Dermis microvascular lymphatic vessel endothelial cell (primary cell): ENCODE results near the gene PGPEP1. TPM values are rescaled to one million over a fixed set of nuclear protein-coding genes. Genes with fewer than 3 reads are reported as not detected.
"Not testable (repeated sequence)": the region's sequence is repeated elsewhere in the genome, so short reads cannot be mapped to it uniquely, and the experiment has no call there.

Experiments used
- DNase-seq, 2 donors: peaks; one replicate each; pipeline versions ENCODE4 v3.0.0 to v3.0.0-alpha.2; 2010; ENCODE audit warnings: low read depth in 2 of 2
- total RNA-seq: library from RNA; depleted of rRNA; stranded (reverse); fragments of >200 nt; gene quantifications from 2 replicates; pipeline ENCODE4 v1.2.1, GENCODE V29; 2014

The PGPEP1 gene
- total RNA-seq, 1 donor from 2014 or later = 19.4 TPM

DNA sequence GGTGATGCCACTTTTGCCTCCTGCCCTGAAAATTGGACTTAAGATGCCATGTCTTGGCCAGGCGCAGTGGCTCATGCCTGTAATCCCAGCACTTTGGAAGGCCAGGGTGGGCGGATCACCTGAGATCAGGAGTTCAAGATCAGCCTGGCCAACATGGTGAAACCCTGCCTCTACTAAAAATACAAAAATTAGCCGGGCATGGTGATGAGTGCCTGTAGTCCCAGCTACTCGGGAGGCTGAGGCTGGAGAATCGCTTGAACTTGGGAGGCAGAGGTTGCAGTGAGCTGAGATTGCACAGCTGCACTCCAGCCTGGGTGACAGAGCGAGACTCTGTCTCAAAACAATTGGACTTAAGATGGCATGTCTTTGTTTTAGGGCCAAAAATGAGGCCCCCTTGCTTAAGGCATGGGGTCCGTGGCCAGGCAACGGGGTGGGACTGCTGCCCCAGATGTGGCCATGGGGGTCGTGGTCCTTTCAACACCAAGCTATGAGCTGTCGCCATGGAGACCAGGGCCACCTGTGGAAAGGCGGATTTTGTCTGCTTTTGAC is 24.0 kb downstream of the PGPEP1 start:
- peak in 1 of 2 donors; percentile 31 for DNase-seq

DNA sequence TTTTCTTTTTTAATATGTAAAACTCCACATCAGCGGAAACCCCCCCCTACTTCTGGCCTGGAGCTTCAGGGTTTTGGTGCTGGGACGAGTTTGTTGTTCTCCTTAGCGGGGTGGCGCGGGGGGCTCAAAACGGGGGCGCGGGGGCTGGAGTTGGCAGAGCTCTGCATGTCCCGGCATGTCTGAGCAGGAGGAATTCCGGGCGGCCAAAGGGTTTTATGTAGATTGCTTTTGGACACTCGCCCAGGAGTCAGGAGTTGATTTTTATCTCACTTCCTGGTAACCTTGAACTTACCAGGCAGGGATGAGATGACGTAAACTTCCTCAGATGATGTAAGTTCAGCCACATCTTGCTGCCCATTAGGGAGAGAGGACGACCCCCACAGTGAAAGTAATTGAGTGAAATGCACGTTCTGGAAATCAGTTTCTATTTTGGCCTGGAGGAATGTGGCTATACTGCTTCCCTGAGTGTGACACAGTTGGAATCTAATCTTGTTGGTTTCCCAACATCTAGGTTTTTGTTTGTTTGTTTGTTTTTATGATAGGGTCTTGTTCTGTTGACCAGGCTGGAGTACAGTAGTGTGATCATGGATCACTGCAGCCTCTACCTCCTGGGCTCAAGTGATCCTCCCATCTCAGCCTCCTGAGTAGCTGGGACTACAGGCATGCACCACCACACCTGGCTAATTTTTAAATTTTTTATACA is 24.6 kb downstream of the PGPEP1 start:
- DNase-seq = peak; percentile 98 to 100

DNA sequence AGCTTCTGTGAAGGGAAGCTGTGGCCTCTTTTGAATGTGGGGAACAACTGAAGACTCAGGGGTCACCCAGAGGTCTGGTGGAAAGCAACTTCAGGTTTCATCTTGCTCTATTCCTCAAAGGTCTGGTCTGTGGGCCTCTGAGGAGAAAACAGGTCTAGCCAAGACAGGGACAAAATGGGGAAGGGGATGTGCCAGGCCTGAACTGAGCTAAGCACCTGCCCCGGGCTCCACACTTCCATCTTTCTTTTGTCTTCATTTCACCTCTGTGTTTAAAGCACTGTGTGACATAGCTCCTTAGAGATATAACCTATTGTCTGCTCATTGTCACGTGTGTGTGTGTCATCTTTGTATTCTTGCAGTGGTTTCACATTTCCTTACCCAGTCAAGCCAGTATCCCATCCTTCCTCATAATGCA is 25.6 kb downstream of the PGPEP1 start:
- DNase-seq = peak in 1 of 2 donors; percentile 75

DNA sequence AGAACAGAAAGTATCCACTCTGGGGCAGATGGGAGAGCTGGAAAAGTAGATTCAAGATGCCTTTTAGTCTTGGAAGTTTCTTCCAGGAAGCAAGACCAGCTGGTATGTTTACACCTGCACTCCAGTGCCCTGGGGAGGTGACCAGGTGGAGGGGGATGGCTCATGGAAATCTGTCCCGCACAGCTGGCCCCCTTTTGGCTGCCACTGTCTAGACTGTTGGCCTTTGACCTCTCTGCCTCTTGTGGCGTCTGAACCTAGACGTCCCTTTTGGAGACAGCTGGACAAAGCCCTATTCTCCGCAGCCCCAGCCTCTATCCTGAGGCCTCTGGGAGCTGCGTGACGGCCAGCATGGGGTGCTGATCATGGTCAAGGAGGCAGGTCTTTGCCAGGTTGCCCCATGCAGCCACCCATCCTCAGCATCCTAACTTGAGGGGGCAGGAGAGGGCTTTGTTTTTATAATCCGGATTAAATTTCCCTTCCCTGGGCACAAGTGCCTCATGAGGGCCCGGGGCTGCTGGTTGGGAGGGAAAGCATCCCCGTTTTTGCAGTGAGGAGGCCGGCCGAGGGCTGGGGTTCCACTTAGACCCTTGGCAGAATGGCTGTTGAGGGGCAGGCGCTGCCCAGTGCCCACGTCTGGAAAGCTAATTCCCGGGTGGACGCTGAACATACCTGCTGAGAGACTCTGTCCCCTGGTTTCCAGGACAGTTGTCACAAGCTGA is 28.3 kb downstream of the PGPEP1 start:
- no peak for DNase-seq

DNA sequence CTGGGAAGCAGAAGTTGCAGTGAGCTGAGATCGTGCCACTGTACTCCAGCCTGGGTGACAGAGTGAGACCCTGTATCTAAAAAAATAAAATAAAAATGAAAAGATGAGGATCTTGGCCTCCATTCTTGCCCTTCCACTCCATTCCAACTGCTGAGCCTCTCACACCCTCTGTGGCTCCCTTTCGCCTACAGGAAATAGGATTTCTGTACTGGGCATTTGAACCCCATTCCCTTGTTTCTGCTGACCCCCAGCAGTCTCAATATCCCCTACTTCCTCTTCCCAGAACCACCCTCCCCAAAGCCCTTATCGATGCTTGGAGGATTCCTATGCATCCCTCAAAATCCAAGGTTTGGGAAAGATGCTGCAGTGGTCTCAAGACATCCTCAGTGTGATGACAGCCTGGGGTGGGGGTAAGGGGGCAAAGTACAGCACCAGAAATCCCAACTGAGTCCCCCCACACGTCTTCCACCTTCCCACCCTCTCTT is 33.1 kb downstream of the PGPEP1 start:
- DNase-seq = no peak

DNA sequence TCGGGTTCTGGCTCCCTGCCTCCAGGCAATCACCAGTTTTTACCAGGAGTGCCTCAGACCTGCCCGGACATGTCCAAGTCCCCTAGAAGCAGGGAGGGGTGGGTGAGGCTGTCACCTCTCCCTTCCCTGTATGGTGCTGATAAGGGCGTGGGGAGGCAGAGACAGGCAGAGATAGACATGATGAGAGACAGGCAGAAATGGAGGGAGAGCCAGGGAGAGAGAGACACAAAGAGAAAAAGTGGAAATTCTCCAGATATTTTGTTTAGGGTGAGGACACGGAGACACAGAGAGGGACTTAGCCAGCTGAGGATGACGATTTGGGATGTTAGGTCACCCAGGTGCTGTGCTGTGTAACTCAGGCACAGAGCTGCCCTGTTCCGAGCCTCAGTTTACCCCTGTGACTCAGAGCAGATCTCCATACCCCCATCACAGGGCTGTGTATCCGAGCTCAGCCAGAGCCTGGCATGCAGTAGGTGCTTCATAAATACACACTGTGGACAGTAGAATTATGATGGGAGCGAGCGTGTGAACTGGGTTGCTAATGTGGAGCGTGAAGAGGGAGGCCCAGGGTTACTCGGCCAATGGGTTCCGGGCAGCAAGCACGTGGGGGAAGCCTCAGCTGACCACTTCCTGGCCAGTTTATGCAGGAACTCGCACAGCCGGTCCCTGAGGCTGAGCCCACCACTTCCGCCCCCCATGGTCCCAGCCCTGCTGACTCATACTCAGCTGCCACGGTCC is 33.7 kb downstream of the PGPEP1 start:
- DNase-seq = peak; percentile 97 to 99

DNA sequence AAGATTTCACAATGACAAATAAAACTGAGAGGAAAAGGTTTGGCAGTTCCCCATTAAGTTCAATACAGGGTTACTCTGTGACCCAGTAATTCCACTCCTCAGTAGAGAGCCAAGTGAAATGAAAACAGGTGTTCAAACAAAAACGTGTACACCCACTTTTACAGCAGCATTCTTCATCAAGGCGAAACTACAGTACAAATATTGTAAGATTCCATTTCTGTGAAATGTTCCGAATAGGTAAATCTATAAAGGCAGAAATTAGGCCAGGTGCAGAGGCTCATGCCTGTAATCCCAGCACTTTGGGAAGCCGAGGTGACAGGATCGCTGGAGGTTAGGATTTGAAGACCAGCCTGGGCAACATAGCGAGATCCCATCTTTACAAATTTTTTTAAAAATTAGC is 36.6 kb downstream of the PGPEP1 start:
- DNase-seq = peak in 1 of 2 donors; percentile 50

DNA sequence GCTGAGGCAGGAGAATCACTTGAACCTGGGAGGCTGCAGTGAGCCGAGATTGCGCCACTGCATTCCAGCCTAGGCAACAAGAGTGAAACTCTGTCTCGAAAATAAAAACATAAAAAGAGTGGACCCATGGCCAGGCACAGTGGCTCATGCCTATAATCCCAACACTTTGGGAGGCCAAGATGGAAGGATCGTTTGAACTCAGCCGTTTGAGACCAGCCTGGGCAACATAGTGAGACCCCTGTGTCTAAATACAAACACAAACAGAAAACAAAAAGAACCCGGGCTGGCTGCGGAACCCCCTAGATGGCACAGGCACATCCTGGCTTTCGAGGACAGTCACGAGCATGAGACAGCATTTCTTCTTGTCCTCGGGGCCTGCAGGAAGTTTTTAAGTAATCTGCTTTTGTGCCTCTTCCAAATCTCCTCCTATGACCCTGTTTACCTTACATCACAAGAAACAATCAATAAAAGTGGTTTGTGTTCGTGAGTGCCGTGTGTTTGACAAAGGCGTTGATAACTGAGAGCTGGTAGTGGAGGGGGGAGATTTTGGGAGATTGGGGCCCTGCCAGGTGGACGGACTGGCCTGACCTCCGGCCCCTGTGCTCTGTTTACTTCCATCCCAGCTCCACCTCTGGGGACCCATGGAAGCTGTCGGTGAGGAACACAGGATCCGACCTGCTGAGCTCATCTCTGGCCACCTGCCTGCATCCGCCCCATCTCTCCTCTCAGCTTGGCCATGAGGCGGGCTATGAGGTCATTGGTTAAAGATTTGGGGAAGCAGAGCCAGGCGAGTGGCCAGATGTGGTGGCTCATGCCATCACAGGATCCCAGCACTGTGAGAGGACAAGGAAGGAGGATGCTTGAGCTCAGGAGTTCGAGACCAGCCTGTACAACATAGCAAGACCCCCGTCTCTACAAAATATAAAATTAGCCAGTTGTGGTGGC is 39.7 kb downstream of the PGPEP1 start:
- peak; percentile 63 to 86 for DNase-seq

DNA sequence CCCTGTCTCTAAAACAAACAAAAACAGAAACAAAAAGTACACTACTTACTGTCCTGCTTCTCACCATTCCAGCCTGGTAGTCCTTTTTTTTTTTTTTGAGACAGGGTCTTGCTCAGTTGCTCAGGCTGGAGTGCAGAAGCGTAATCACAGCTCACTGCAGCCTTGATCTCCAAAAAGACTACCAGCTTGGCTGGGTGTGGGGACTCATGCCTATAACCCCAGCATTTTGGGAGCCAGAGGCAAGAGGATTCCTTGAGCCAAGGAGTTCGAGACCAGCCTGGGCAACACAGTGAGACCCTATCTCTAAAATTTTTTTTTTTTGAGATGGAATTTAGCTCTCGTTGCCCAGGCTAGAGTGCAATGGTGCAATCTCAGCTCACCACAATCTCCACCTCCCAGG is 40.4 kb downstream of the PGPEP1 start:
- DNase-seq = no peak

DNA sequence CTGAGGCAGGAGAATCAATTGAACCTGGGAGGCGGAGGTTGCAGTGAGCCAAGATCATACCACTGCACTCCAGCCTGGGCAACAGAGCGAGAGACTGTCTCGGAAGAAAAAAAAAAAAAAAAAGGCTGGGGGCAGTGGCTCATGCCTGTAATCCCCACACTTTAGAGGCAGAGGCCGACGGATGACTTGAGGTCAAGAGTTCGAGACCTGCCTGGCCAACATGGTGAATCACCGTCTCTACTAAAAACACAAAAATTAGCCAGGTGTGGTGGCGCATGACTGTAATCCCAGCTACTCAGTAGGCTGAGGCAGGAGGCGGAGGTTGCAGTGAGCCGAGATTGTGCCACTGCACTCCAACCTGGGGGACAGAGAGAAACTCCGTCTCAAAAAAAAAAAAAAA is 43.2 kb downstream of the PGPEP1 start:
- not testable (repeated sequence) for DNase-seq

DNA sequence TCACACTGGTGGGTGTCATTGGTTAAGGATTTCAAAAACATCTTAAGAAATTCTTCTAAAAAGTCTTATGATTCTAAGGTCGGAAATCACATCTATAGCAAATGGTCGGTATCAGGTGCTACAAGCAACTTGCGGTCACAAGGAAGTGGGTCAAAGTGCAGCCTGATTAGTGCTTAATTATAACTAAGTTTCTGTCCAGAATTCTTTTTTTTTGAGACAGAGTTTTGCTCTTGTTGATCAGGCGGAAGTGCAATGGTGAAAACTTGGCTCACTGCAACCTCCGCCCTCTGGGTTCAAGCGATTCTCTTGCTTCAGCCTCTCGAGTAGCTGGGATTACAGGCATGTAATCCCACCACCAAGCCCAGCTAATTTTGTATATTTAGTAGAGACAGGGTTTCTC is 44.4 kb downstream of the PGPEP1 start:
- no peak for DNase-seq

DNA sequence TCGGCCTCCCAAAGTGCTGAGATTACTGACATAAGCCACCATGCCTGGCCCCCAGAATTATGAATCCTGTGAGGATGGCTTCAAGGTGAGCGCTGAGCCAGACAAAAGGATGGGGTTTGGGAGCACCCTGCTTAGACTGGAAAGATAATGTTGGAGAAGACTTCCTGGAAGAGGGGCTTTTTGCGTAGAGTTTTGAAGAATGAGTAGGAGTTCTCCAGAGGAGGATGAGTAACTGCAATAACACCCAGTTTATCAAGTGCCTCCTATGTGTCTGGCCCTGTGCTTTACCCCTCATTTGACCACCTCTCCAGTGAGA is 44.9 kb downstream of the PGPEP1 start:
- DNase-seq = no peak

DNA sequence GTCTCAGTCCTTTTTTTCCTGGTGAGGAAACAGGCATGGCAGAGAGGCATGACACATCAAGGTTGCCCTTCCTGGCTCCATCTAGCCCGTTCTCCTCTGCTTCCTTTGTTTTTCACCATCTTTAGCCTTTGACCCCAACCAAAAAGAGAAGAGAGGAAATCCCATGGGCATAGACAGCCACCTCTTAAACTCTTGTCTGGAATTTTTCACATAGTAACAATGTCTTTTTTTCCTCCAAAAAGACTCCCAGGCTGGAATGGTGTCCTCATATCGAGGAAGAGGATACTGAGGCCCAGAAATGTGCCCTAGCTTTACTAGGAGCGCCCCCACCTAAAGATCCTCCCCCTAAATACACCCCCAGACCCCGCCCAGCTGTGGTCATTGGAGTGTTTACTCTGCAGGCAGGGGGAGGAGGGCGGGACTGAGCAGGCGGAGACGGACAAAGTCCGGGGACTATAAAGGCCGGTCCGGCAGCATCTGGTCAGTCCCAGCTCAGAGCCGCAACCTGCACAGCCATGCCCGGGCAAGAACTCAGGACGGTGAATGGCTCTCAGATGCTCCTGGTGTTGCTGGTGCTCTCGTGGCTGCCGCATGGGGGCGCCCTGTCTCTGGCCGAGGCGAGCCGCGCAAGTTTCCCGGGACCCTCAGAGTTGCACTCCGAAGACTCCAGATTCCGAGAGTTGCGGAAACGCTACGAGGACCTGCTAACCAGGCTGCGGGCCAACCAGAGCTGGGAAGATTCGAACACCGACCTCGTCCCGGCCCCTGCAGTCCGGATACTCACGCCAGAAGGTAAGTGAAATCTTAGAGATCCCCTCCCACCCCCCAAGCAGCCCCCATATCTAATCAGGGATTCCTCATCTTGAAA is 45.5 kb downstream of the PGPEP1 start, which contains the start of gene GDF15:
Gene GDF15, plus strand, starts transcription at position 484 of the 868 bp plus-strand sequence. Its CDS starts 32 bp downstream, at position 516.
- DNase-seq = peak; percentile 90 to 97

DNA sequence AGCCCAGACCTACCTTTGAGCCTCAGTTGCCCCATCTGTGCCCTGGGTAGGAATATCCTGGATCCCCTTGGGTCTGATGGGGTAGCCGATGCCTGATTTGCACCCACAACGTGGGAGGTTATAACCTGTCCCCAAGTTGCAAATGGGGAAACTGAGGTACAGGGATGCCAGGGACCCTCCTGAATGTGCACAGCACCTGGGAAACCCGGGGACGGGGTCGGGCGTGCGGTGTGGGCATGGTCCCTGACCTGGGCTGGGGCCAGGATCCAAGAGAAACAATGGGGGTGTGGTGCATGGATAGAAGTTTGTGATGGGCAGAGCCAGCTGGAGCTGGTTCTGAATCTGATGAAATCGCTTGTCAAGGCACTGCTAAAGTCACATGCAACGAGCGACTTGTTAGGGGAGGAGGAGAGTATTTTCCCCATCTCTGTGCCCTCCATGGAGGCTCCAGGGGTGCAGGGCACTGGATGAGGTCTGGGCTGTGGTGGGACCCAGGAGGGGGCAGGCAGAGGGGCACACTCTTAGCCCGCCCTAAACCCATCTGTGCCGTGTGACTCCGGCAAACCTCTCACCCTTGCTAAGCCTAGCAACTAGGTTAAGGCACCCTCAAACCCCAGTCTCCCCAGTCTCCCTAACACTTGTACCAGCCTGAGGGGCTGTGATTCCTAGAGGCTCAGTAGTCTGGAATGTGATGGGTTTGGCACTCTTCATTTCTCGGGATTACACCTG is 46.3 kb downstream of the PGPEP1 start:
- peak in 1 of 2 donors; percentile 60 for DNase-seq

DNA sequence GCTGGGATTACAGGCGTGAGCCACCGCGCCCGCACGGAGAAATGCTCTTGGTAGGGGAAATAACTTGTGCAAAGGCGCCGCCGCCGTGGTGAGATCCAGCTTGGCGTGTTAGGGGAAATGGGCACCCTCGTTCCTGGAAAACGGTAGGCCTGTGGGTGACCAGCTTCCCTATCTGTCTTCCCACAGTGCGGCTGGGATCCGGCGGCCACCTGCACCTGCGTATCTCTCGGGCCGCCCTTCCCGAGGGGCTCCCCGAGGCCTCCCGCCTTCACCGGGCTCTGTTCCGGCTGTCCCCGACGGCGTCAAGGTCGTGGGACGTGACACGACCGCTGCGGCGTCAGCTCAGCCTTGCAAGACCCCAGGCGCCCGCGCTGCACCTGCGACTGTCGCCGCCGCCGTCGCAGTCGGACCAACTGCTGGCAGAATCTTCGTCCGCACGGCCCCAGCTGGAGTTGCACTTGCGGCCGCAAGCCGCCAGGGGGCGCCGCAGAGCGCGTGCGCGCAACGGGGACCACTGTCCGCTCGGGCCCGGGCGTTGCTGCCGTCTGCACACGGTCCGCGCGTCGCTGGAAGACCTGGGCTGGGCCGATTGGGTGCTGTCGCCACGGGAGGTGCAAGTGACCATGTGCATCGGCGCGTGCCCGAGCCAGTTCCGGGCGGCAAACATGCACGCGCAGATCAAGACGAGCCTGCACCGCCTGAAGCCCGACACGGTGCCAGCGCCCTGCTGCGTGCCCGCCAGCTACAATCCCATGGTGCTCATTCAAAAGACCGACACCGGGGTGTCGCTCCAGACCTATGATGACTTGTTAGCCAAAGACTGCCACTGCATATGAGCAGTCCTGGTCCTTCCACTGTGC is 47.9 kb downstream of the PGPEP1 start:
- DNase-seq = peak; percentile 40 to 66

DNA sequence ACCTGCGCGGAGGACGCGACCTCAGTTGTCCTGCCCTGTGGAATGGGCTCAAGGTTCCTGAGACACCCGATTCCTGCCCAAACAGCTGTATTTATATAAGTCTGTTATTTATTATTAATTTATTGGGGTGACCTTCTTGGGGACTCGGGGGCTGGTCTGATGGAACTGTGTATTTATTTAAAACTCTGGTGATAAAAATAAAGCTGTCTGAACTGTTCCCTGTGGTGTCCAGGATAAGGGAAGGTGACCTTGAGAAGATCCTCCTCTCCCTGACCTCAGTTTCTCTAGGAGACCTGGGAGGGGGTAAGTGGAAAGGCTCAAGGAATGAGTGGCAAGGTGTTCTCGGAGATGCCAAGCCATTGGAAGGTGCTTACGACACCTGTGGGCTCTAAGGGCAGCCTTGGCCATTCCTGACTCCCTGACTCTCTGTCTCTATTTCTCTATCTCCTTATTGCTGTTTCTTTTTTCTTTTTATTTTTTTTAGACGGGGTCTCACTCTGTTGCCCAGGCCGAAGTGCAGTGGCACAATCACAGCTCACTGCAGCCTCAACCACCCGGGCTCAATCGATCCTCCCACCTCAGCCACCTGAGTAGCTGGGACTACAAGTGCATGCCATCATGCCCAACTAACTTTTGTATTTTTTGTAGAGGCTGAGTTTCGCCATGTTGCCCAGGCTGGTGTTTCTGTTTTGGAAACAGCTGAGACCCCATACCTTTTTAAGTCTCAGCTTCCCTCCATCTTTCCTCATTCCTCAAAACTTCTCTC is 48.7 kb downstream of the PGPEP1 start:
- DNase-seq = no peak

DNA sequence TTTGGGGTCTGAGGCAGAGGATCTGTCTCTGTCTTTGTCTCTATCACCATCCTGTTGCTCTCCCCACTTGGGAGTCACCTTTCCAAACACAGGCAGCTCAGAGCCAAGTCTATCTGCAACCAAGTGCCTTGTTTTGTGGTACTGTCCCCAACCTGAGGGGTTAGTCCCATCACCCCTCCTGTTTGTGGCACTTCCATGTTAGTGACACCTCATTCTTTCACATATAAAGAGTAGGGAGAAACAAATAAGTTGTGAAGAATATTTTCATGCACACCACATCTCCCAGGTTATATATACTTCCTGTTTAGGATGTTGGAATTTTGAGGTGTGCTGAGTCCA is 49.3 kb downstream of the PGPEP1 start:
- DNase-seq = no peak
